AG04450 (cell line): ENCODE measurements around the gene SLC6A5. TPM values are rescaled to one million over a fixed set of nuclear protein-coding genes. Genes with fewer than 3 reads are reported as not detected.
"Not testable (repeated sequence)": the region's sequence is repeated elsewhere in the genome, so short reads cannot be mapped to it uniquely, and the experiment has no call there.

ENCODE experiments used
- CTCF ChIA-PET: fragments of 300-600, 350-600 bp; formaldehyde crosslinking; extraction: SDS; loops from one replicate; lab custom pipeline; 2022; ENCODE audit warnings: antibody characterized with exemption, inconsistent platforms; lab: Charles Lee
- POLR2A ChIA-PET: fragments of 350-600 bp; formaldehyde crosslinking; extraction: SDS; loops from one replicate; lab custom pipeline; 2021; ENCODE audit warnings: antibody characterized with exemption, inconsistent platforms; lab: Yijun Ruan, JAX
- DNase-seq: peaks from one replicate; pipeline ENCODE4 v3.0.0-alpha.2; 2011; ENCODE audit warnings: low read depth, low spot score
- H3K27ac ChIP-seq: one replicate; pipeline ENCODE4 v1.5.1; 2012; ENCODE audit warnings: low read depth, low read length, control low read depth
- H3K27me3 ChIP-seq: one replicate; pipeline ENCODE4 v1.6.0; 2012; ENCODE audit warnings: low read length; ENCODE audit not compliant: control insufficient read depth, insufficient read depth
- H3K4me3 ChIP-seq: 2 replicates; pipeline ENCODE4 v1.5.1; 2011; ENCODE audit warnings: mild to moderate bottlenecking, low read depth, low read length, control low read depth
- H3K9me3 ChIP-seq: 2 replicates; pipeline ENCODE4 v1.5.1; 2012; ENCODE audit warnings: low read length; ENCODE audit not compliant: control insufficient read depth, insufficient read depth
- polyA plus RNA-seq: library from polyadenylated mRNA; depleted of rRNA; stranded (reverse); fragments of >200 nt; gene quantifications from 2 replicates; pipeline ENCODE4 v1.2.3, GENCODE V29; 2011
- TF ChIP-seq, protein P1 (sequence below): IDR thresholded peaks from 2 replicates; pipeline ENCODE4 v1.5.1; 2011; ENCODE audit warnings: low read depth, low read length, control low read depth, inconsistent platforms

SLC6A5 gene
- polyA plus RNA-seq, 1 experiment = not detected

DNA sequence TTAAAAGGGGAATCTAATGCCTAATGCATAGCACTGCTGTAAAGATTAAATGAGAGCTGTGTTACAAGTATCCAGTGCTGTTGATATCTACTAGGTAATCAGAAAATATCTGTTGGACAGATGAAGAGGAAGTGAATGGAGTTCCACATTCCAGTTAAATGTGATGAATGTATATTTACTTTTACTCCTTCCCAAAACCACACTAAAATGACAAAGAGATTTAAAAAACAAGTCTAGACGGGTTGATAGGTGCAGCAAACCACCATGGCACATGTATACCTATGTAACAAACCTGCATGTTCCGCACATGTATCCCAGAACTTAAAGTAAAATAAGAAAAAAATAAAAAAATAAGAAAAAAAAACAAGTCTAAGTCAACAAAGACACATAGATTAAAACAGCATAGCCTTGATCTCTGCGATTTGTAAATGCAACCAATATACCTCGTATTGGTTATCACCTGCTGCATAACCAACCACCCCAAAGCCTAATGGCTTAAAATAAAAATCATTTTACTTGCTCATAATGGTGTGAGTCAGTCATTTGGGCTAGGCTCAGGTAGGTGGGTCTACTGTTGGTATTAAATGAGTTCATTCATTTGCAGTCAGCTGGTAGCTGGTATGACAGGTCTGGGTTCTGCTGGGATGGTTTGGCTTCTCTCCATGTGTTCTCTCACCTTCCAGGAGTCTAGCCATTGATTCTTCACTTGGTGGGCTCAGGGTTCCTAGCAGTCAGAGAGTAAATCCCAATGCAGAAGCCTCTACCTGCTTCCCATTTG is 39.7 kb upstream of the SLC6A5 start:
- ChIA-PET POLR2A (no interaction called here), CTCF (no interaction called here)
- no peak overlapping the region for H3K27ac ChIP-seq
- no peaks in the 10 kb centered on the region for H3K27me3 ChIP-seq
- no peak for DNase-seq
- TF ChIP-seq, protein P1, sequence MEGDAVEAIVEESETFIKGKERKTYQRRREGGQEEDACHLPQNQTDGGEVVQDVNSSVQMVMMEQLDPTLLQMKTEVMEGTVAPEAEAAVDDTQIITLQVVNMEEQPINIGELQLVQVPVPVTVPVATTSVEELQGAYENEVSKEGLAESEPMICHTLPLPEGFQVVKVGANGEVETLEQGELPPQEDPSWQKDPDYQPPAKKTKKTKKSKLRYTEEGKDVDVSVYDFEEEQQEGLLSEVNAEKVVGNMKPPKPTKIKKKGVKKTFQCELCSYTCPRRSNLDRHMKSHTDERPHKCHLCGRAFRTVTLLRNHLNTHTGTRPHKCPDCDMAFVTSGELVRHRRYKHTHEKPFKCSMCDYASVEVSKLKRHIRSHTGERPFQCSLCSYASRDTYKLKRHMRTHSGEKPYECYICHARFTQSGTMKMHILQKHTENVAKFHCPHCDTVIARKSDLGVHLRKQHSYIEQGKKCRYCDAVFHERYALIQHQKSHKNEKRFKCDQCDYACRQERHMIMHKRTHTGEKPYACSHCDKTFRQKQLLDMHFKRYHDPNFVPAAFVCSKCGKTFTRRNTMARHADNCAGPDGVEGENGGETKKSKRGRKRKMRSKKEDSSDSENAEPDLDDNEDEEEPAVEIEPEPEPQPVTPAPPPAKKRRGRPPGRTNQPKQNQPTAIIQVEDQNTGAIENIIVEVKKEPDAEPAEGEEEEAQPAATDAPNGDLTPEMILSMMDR = no peak
- H3K4me3 ChIP-seq = no peak overlapping the region
- no peaks in the 10 kb centered on the region for H3K9me3 ChIP-seq

DNA sequence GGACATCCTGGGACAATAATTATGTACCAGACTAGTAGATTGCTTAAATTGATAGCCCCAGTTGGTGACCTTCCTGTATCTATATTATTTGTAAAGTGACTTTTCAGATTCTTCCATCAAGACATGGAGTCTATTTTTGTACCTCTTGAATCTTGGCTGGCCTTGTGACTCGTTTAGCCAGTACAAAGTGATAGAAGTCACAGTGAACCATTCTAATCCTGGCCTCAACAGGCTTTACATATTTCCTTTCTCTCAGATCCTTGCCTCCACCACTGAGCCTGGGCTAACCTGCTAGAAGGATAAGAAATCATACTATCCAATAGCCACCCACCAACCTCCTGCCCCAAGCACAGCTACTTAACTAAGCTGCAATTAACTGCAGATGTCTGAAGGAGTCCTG is 37.5 kb upstream of the SLC6A5 start:
- no peak for DNase-seq
- TF ChIP-seq, protein P1 = no peak
- no peak overlapping the region for H3K4me3 ChIP-seq
- H3K27ac ChIP-seq = no peak overlapping the region
- no peaks in the 10 kb centered on the region for H3K9me3 ChIP-seq
- POLR2A ChIA-PET = no interaction called here
- H3K27me3 ChIP-seq = no peaks in the 10 kb centered on the region
- CTCF ChIA-PET = no interaction called here

DNA sequence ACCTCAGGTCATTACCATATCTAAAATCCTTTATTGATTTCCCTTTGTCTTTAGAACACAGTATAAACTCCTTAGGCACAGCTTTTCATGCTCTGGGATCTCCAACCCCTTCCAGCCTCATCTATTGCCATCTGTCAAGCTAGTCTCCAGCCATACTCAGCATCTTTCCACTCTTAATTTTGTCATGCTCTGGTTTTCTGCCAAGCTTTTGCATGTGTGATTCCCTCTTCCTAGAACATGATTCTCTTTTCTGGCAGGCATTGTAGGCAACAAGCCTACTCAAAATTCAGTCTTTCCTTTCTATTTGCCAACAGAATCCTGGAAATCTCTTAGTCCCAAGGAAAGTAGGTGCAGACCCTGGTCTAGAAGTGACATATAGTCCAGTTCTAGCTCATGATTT is 35.5 kb upstream of the SLC6A5 start:
- ChIA-PET CTCF (no interaction called here), POLR2A (no interaction called here)
- no peak for DNase-seq
- H3K9me3 ChIP-seq = no peaks in the 10 kb centered on the region
- H3K4me3 ChIP-seq = no peak overlapping the region
- TF ChIP-seq, protein P1 = no peak
- no peak overlapping the region for H3K27ac ChIP-seq
- H3K27me3 ChIP-seq = no peaks in the 10 kb centered on the region

DNA sequence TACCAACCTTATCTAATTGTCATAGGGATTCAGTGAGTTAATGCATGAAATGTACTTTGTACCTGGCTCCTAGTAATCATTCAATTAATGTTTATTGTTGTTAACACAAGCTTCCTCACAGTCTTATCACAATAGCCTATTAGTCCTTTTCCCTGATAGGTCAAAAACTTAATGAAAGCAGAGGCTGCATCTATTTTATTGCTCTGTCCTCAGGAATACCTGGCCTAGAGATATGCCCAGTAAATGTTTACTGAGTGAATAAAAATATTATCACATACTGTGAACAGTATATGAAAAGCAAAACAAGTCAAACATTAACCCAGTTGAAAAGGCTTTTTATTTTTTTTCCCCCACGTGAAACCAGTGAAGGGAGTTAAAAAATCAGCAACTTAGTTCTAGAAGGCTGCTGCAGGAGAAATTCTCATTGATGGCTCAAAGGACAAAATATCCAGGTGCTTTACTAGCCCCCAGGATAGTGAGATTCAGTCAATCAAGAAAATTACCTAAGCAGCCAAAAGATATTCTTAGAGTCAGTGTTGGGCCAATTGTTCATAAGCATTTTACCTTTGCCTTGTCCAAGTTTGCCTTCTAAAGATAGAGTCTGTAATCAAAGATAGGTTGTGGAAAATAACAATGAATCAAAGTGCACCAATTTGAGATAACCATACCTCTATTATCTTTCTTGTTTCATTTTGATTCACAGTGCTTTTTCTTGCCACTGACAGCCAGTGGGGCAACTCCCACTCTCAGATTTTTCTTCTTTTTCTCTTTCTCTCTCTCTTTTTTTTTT is 34.4 kb upstream of the SLC6A5 start:
- no peak overlapping the region for H3K27ac ChIP-seq
- H3K4me3 ChIP-seq = no peak overlapping the region
- TF ChIP-seq, protein P1 = no peak
- no peaks in the 10 kb centered on the region for H3K27me3 ChIP-seq
- CTCF ChIA-PET = no interaction called here
- POLR2A ChIA-PET = no interaction called here
- no peak for DNase-seq
- no peaks in the 10 kb centered on the region for H3K9me3 ChIP-seq

DNA sequence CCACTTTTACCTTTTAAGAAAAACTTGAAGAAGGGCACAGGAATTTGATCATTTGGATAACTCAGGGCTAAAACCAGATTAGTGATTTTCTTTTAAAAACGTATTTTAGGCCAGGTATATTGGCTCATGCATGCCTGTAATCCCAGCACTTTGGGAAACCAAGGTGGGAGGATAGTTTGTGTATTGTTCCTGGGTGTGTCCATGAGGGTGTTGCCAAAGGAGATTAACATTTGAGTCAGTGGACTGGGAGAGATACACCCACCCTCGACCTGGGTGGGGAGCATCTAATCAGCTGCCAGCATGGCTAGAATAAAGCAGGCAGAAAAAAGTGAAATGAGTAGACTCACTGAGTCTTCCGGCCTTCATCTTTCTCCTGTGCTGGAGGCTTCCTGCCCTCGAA is 33.3 kb upstream of the SLC6A5 start:
- H3K9me3 ChIP-seq, POLR2A ChIA-PET, CTCF ChIA-PET: not testable (repeated sequence)

More for the DNA sequence above, 33.3 kb upstream of the SLC6A5 start:
- not testable (repeated sequence) for H3K27me3 ChIP-seq, DNase-seq, H3K4me3 ChIP-seq, H3K27ac ChIP-seq
